HG03135 (cell line): ENCODE results near the gene TTYH3.
"Not testable (repeated sequence)": the region's sequence is repeated elsewhere in the genome, so short reads cannot be mapped to it uniquely, and the experiment has no call there.

Experiments used
- ATAC-seq: cut with Tn5 transposase; IDR thresholded peaks from one replicate; pipeline ENCODE4 v1.9.1; 2021; ENCODE audit warnings: mild to moderate bottlenecking, moderate library complexity; ENCODE audit not compliant: unreplicated experiment

The TTYH3 gene

DNA sequence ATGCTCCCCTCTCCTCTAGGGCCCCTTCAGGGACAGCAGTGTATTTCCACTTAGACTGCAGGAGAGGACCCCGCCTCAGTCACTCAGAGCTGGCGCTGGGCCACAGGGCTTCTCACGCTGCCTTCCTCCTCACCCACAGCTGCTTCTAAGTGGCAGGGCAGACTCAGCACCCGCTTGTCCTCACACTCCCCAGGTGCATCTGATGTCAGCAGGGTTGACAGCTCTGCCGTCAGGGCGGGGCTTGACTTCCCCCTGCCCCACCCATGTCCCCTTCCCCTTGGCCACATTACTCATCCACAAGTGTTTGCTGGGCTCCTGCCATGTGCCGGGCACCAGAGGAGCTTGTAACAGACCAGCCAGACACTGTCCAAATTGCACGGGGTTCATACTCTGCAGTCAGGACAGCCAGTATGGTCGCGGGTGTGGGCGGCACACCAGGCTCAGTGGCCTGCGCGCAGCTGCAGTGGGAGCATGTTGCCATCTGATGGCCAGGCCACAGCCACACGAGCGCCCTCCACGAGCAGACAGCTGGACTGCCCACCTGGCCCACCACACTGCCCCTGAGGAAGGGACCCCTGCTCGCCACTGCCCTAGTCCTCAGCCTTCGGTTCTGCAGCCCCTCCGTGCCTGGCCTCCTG, 29.3 kb upstream of the TTYH3 start:
- no peak for ATAC-seq

- no peak for ATAC-seq
These were observed 28.5 kb upstream of the TTYH3 start for GRCh38 chr7:2603044-2603965.

- no peak for ATAC-seq
These were observed 27.1 kb upstream of the TTYH3 start for GRCh38 chr7:2604608-2605174.

- ATAC-seq = no peak
These were observed 25.9 kb upstream of the TTYH3 start for GRCh38 chr7:2605608-2606538.

GRCh38 chr7:2606539-2606936, 25.2 kb upstream of the TTYH3 start:
- no peak for ATAC-seq

DNA sequence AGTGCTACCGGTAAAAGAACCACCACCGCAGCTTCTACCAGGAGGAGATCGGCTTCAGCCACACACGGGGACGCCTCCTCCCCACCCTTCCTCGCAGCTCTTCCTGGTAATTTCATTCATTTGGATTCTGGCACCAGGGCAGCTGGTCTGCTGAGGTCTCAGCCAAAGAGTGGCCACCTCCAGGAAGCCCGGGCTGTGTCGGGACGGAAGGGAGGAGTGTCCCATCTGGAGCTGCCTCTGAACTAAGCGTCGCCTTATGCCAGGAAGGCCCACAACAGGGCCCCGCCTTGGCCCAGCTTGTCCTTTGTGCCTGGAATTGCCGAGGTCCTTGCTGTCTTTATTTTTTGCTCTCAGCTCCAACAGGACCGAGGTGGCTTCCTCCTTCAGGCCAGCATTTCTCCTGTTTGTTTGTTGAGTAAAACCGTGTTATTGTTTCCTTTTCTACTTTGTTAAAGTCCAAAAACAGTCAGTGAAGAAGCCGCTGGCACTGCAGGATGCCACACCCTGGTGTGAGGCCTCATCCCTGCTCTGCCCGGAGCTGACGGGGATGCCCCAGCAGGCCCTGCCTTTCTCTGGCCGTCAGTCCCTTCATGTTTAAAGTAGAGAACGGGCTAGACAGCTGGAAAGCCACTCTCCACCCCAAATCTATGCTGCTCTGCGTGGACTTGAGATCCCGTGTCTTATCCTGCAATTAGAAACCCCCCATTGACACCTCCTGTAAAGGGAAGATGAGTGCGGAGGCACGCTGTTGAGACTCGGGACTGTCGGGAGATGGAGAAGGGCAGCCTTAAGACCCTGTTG, 24.5 kb upstream of the TTYH3 start:
- ATAC-seq = no peak

DNA sequence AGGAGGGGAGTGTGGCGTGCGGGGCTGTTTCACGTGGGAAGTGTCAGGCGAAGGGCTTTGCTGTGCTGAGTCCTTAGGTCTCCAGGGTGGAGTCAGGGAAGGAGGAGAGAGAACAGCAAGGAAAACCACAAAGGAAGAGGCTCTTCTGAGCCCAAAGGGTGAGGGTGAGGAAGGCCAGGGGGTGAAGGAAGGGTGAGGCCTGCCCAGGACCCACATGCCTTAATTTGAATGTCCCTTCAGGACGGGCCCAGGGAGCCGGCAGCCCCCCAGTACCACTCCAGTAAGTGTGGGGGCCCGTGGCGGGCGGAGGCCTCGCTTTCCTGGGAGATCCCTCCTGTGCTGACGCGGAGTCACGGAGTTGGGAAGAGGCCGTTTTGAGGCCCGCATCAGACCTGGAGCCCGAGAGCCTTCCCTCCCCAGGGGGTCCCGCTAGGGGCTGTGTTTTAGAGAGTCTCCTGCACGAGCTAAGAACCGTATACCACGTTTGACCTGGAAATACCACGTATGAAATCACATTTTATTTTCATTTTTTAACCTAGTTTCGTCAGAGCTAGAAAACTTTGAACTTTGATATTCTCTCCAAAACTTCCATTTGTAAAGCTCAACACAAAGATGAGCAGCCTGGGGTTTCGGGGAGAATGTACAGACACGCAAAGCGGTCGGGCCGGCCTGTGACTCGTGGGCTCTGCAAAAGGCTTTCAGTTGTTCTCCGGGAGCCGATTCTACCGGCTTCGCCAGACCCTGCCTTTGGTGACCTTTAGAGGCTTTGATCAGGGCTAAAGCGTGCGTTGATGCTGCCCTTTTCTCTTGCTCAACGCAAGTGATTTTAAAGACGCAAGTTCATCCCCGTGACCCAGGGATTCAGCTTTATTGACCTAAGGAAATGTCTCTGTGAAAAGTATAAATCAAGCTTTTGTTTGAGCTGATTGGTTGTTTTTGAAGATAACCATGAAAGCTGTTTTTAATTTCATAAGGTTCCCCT, 23.6 kb upstream of the TTYH3 start:
- ATAC-seq = no peak

GRCh38 chr7:2608921-2609411, 22.8 kb upstream of the TTYH3 start:
- no peak for ATAC-seq

- ATAC-seq = not testable (repeated sequence)
These were observed 22.1 kb upstream of the TTYH3 start for GRCh38 chr7:2609646-2610045.

DNA sequence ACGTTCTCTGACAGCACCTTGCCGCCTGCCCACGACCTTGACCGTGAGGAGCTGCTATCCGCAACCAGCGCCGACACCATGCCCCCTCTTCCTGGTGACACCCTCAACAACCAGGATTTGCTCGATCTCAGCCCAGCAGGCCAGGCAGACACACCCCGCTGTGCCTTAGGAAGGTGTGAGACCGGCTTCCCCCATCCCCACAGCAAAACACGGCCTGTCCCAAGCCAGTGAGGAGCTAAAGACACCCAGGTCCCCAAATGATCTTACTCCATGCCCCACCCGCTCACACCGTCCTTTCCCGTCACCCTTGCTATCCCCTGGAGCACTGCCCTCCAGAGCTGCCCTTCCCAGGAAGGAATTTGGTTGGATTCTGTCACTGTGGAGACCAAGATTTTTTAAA, 21.3 kb upstream of the TTYH3 start:
- no peak for ATAC-seq

- no peak for ATAC-seq
These were observed 20.9 kb upstream of the TTYH3 start for GRCh38 chr7:2610898-2611297.

DNA sequence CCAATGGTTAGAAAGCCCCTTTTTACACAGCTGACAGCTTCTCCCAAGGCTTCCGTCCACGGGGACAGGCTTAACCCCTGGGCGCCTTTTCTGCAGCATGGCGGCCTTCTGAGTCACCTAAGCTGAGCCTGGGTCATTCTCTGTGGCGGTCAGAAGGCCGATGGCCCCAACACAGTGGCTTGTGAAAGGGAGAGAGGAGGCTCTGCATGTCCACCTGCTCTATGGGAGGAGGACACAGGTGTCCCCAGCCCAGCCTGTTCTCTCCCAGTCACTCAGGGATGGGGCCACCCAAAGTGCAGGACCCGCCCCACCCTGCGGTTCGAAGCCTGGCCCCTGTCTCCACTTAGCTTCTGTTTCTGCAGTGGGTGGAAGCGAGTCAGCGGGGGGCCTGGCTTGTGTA, 20.4 kb upstream of the TTYH3 start:
- ATAC-seq = no peak

GRCh38 chr7:2611922-2612321, 19.9 kb upstream of the TTYH3 start:
- ATAC-seq = no peak

GRCh38 chr7:2612445-2613097, 19.2 kb upstream of the TTYH3 start:
- ATAC-seq = no peak

DNA sequence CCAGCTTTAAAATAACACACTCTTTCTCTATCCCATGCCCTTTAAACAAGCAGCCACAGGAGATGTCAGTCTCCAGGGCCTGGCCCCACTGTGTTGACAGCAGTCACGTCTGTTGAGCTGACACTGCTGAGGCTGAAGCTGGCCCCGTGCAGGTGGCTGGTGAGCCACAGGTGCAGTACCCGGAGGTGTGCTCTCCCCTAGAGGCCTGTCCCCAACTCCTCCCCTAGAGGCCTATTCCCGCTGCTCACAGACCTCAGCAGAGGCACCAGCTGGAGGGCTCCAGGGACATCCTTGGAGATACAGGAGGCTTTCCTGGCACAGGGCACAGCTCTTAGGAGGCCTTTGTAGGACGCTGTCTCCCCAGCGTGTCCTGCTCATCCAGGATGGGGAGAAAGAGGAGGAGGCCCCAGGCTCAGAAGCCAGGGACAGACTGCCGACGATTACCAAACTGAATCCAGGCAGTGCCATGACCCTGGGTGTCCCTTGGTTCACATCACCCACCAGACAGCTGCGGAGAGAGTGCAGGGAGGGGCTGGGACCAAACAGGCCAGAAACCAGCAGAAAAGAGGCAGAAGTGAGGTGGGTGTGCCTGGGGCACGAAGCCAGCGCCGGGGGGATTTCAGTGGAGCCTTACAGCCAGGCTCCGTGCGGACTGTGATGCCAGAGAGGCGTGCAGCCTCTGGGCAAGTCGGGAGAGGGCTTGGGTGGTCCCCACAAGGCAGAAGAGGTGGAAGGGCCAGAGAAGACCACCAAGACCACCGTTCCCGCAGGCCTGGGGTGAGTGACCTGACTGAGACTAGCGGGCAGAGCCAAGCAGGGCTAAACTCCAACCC, 18.5 kb upstream of the TTYH3 start:
- ATAC-seq = no peak

DNA sequence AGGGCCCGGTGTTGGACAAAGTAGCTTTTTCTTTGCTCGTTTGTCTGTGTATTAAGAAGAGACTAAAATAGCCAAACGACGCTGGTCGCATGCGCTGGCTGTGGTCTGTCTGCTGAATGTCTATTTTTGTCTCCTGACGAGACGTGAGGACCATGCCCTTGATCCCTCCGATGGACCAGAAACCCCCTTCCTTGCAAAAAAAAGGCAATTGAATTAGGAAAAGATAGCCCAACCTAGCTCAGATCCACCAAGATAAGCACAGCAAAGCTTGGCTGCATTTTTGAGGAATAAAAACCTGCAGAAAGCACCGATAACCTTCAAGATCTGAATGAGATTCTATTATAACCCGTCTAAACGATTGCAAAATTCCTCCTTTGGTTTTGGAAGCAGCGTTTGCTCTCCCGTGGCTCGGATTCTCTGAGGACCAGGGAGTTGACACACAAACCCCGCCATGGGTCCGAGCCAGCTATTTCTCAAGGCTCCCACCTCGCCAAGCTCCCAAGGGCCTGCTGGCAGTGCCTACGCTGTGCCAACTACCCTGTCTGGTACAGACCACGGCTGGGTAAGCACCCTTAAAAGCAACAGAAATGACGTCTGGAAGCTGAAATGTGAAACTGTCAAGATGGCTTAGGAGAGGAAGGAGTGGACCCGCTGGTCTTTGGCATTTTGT, 17.7 kb upstream of the TTYH3 start:
- ATAC-seq = no peak
